ENCODE data around the gene PICALM. TPM values are rescaled to one million over a fixed set of nuclear protein-coding genes. Genes with fewer than 3 reads are reported as not detected.

PICALM gene
- total and polyA plus RNA-seq, 2 donors (not counting 1 experiment from before 2014, with no cell fraction given), result 48.4 to 165 TPM

DNA sequence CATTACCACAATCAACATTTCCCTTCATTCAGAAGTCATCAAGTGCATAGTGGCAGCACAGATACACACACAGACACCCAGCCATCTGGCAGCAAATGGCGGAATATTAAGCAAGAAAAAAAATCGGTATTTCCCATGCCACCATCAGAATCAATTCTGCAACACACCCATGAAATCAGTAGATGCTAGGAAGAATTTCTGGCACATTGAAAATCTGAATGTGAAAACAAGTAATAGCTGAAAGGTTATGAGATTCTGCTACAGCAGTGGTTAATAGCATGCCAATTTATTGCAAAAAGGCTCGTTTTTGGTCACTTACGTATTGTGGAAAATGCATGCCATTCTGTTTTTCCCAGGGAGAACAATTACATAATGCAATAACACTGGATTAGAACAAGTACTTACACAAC is 91.1 kb downstream of the PICALM start:
- no peaks in the 10 kb centered on the region for H3K27me3 Mint-ChIP-seq
- no peak overlapping the region for H3K4me3 ChIP-seq (ENCODE audit: control extremely low read depth in 1 of 5, extremely low read depth in 1 of 5, insufficient read depth in 1 of 5, low read depth in 2 of 5, low read length in 4 of 5)
- TF ChIP-seq, protein P1, sequence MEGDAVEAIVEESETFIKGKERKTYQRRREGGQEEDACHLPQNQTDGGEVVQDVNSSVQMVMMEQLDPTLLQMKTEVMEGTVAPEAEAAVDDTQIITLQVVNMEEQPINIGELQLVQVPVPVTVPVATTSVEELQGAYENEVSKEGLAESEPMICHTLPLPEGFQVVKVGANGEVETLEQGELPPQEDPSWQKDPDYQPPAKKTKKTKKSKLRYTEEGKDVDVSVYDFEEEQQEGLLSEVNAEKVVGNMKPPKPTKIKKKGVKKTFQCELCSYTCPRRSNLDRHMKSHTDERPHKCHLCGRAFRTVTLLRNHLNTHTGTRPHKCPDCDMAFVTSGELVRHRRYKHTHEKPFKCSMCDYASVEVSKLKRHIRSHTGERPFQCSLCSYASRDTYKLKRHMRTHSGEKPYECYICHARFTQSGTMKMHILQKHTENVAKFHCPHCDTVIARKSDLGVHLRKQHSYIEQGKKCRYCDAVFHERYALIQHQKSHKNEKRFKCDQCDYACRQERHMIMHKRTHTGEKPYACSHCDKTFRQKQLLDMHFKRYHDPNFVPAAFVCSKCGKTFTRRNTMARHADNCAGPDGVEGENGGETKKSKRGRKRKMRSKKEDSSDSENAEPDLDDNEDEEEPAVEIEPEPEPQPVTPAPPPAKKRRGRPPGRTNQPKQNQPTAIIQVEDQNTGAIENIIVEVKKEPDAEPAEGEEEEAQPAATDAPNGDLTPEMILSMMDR (IDR thresholded peaks at IDR 0.05), result no peak
- TF ChIP-seq EZH2 (IDR thresholded peaks at IDR 0.05; ENCODE audit: borderline replicate concordance, insufficient read depth, low read depth, low read length, poor library complexity, severe bottlenecking), result no peak
- ATAC-seq (ENCODE audit: low read depth) (no peak), DNase-seq (no peak)
- ChIA-PET POLR2A (no interaction called here), CTCF (no interaction called here)
- no peak overlapping the region for H3K27ac Mint-ChIP-seq
- no peaks in the 10 kb centered on the region for H3K4me1 ChIP-seq (ENCODE audit: control insufficient read depth in 2 of 2, insufficient read depth in 2 of 2, low read length in 2 of 2)
- H3K27ac ChIP-seq (ENCODE audit: low read length in 2 of 2), result no peak overlapping the region
- H3K4me2 ChIP-seq (replicated peaks; ENCODE audit: low read depth, low read length, poor library complexity, severe bottlenecking), result no peak overlapping the region
- H3K9ac ChIP-seq (ENCODE audit: low read length), result no peak overlapping the region
- H3K36me3 ChIP-seq (replicated peaks in 1 of 2; ENCODE audit: control extremely low read depth in 1 of 2, control insufficient read depth in 1 of 2, extremely low read depth in 1 of 2, insufficient read depth in 2 of 2, low read length in 1 of 2), result peaks cover 29 to 65% of the 10 kb centered on the region in 2 experiments
- no peaks in the 10 kb centered on the region for H3K9me3 Mint-ChIP-seq (ENCODE audit: insufficient read depth)
- no peaks in the 10 kb centered on the region for H3K27me3 ChIP-seq (replicated peaks in 1 of 4; ENCODE audit: control extremely low read depth in 1 of 4, control insufficient read depth in 3 of 4, insufficient read depth in 4 of 4, low read length in 3 of 4)
- no peaks in the 10 kb centered on the region for H3K4me1 Mint-ChIP-seq
- H2AFZ ChIP-seq (ENCODE audit: insufficient read depth, low read depth, low read length, poor library complexity, severe bottlenecking), result no peak overlapping the region
- H4K20me1 ChIP-seq (ENCODE audit: control insufficient read depth, insufficient read depth, low read length, poor library complexity, severe bottlenecking), result peaks cover 9% of the 10 kb centered on the region
- peaks cover 3% of the 10 kb centered on the region for H3K79me2 ChIP-seq (ENCODE audit: control insufficient read depth, insufficient read depth, low read length)
- no peak overlapping the region for H3K4me3 Mint-ChIP-seq
- intact Hi-C loops (cut with micrococcal nuclease), result loop anchor here (10.0 kb wide), 1 partner anchor 383 kb away; no protein-coding TSS in a partner anchor
- 100% methylated on average over 2 of the region's 4 CpGs for WGBS (ENCODE audit: insufficient coverage)
- H3K9me3 ChIP-seq (ENCODE audit: control extremely low read depth in 1 of 3, control insufficient read depth in 2 of 3, insufficient read depth in 1 of 3, low read length in 2 of 3), result no peaks in the 10 kb centered on the region

DNA sequence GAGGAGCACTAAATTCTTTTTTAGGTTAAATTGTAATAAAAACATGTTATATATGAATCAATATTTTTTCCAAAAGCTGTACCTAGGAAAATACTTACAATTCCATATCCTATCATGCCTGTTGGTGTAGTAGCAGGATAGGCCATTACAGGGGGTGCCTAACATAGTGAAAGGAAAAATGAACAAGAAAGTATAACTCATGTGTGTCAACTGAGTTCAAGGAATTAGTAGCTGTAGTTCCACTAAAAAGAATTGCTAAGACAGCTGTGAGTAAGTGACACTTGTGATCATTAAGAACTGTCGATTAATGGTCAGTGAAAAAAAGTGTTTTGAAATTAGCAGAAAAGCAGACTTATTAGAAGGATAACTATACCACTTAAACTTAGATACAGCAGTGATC is 92.4 kb downstream of the PICALM start:
- Histone ChIP-seq H2AFZ (ENCODE audit: insufficient read depth, low read depth, low read length, poor library complexity, severe bottlenecking) (no peak overlapping the region), H3K9me3 (ENCODE audit: control extremely low read depth in 1 of 3, control insufficient read depth in 2 of 3, insufficient read depth in 1 of 3, low read length in 2 of 3) (no peaks in the 10 kb centered on the region), H4K20me1 (ENCODE audit: control insufficient read depth, insufficient read depth, low read length, poor library complexity, severe bottlenecking) (peaks cover 9% of the 10 kb centered on the region), H3K36me3 (replicated peaks in 1 of 2; ENCODE audit: control extremely low read depth in 1 of 2, control insufficient read depth in 1 of 2, extremely low read depth in 1 of 2, insufficient read depth in 2 of 2, low read length in 1 of 2) (peaks cover 26 to 67% of the 10 kb centered on the region in 2 experiments), H3K4me2 (replicated peaks; ENCODE audit: low read depth, low read length, poor library complexity, severe bottlenecking) (no peak overlapping the region), H3K4me3 (ENCODE audit: control extremely low read depth in 1 of 5, extremely low read depth in 1 of 5, insufficient read depth in 1 of 5, low read depth in 2 of 5, low read length in 4 of 5) (no peak overlapping the region), H3K27ac (ENCODE audit: low read length in 2 of 2) (no peak overlapping the region), H3K79me2 (ENCODE audit: control insufficient read depth, insufficient read depth, low read length) (peaks cover 3% of the 10 kb centered on the region), H3K4me1 (ENCODE audit: control insufficient read depth in 2 of 2, insufficient read depth in 2 of 2, low read length in 2 of 2) (no peaks in the 10 kb centered on the region), H3K9ac (ENCODE audit: low read length) (no peak overlapping the region), H3K27me3 (replicated peaks in 1 of 4; ENCODE audit: control extremely low read depth in 1 of 4, control insufficient read depth in 3 of 4, insufficient read depth in 4 of 4, low read length in 3 of 4) (no peaks in the 10 kb centered on the region)
- Mint-ChIP-seq H3K27ac (no peak overlapping the region), H3K9me3 (ENCODE audit: insufficient read depth) (no peaks in the 10 kb centered on the region), H3K4me1 (no peaks in the 10 kb centered on the region), H3K27me3 (no peaks in the 10 kb centered on the region), H3K4me3 (no peak overlapping the region)
- no peak for TF ChIP-seq EZH2 (IDR thresholded peaks at IDR 0.05; ENCODE audit: borderline replicate concordance, insufficient read depth, low read depth, low read length, poor library complexity, severe bottlenecking)
- TF ChIP-seq, protein P1 (IDR thresholded peaks at IDR 0.05), result no peak
- WGBS (ENCODE audit: insufficient coverage), result no CpG with 5 or more reads among the region's 1 CpG
- no peak for DNase-seq
- ChIA-PET CTCF (interaction anchor here (1.2 kb wide), 1 partner anchor 121 kb away, joined by 3 read pairs; the partner anchor contains the start of gene CCDC83), POLR2A (no interaction called here)
- intact Hi-C loops (cut with micrococcal nuclease), result loop anchor here (10.0 kb wide), 1 partner anchor 382 kb away; no protein-coding TSS in a partner anchor
- ATAC-seq (ENCODE audit: low read depth), result no peak

Data from B cell (primary cell).